ENCODE data around the gene APEH.

DNA sequence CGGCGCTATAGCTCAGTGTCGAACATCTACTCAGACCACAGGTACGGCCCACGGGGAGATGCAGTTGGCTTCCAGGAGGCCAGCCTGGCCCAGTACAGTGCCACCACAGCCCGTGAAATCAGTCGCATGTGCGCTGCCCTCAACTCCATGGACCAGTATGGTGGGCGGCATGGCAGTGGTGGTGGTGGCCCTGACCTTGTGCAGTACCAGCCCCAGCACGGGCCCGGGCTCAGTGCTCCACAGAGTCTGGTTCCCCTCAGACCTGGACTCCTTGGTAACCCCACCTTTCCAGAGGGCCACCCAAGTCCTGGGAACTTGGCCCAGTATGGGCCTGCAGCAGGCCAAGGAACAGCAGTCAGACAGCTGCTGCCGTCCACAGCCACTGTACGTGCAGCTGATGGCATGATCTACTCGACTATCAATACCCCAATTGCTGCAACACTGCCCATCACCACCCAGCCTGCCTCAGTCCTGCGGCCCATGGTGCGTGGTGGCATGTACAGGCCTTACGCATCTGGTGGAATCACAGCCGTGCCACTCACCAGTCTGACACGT lies 18.3 kb upstream of the APEH start:
- TF ChIP-seq, protein P1, sequence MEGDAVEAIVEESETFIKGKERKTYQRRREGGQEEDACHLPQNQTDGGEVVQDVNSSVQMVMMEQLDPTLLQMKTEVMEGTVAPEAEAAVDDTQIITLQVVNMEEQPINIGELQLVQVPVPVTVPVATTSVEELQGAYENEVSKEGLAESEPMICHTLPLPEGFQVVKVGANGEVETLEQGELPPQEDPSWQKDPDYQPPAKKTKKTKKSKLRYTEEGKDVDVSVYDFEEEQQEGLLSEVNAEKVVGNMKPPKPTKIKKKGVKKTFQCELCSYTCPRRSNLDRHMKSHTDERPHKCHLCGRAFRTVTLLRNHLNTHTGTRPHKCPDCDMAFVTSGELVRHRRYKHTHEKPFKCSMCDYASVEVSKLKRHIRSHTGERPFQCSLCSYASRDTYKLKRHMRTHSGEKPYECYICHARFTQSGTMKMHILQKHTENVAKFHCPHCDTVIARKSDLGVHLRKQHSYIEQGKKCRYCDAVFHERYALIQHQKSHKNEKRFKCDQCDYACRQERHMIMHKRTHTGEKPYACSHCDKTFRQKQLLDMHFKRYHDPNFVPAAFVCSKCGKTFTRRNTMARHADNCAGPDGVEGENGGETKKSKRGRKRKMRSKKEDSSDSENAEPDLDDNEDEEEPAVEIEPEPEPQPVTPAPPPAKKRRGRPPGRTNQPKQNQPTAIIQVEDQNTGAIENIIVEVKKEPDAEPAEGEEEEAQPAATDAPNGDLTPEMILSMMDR (conservative IDR thresholded peaks at IDR 0.05; ENCODE audit: low read depth, low read length), result no peak
- TF ChIP-seq POLR2A (IDR thresholded peaks at IDR 0.05; ENCODE audit: low read depth, low read length), result no peak
- TF ChIP-seq, protein P2, sequence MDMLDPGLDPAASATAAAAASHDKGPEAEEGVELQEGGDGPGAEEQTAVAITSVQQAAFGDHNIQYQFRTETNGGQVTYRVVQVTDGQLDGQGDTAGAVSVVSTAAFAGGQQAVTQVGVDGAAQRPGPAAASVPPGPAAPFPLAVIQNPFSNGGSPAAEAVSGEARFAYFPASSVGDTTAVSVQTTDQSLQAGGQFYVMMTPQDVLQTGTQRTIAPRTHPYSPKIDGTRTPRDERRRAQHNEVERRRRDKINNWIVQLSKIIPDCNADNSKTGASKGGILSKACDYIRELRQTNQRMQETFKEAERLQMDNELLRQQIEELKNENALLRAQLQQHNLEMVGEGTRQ (IDR thresholded peaks at IDR 0.05; ENCODE audit: low read depth, low read length), result no peak
- no peak for TF ChIP-seq FOS (IDR thresholded peaks at IDR 0.05; ENCODE audit: low read depth, low read length)
- no peak for TF ChIP-seq NFE2L2 (IDR thresholded peaks at IDR 0.05; ENCODE audit: low read depth, low read length)
- TF ChIP-seq RAD21 (IDR thresholded peaks at IDR 0.05; ENCODE audit: low read length), result no peak
- no peak for TF ChIP-seq RCOR1 (IDR thresholded peaks at IDR 0.05; ENCODE audit: insufficient replicate concordance, low read length)
